GM23248 (cell line): ENCODE data around the gene SLC38A11. TPM values are rescaled to one million over a fixed set of nuclear protein-coding genes. Genes with fewer than 3 reads are reported as not detected.

Experiments used
- DNase-seq: peaks from one replicate; pipeline ENCODE4 v3.0.0-alpha.2; 2015
- H2AFZ ChIP-seq: fragments of 200-600 bp; sonication (generic); 2 replicates; pipeline ENCODE4 v1.6.1; 2016; ENCODE audit warnings: antibody characterized with exemption
- H3F3A ChIP-seq: fragments of 200-600 bp; sonication (generic); 2 replicates; pipeline ENCODE4 v1.6.1; 2016; ENCODE audit warnings: mild to moderate bottlenecking, antibody characterized with exemption, mixed run types; ENCODE audit not compliant: insufficient read depth
- H3K27ac ChIP-seq: fragments of 200-600 bp; sonication (generic); 2 replicates; pipeline ENCODE4 v1.5.1; 2016; ENCODE audit warnings: mild to moderate bottlenecking
- H3K27me3 ChIP-seq: fragments of 200-600 bp; sonication (generic); replicated peaks from 2 replicates; pipeline ENCODE4 v1.6.1; 2016; ENCODE audit warnings: mild to moderate bottlenecking; ENCODE audit not compliant: insufficient read depth
- H3K36me3 ChIP-seq: fragments of 200-600 bp; sonication (generic); 2 replicates; pipeline ENCODE4 v1.6.1; 2016; ENCODE audit warnings: low read depth, mild to moderate bottlenecking
- H3K4me1 ChIP-seq: fragments of 200-600 bp; sonication (generic); 2 replicates; pipeline ENCODE4 v1.6.1; 2016; ENCODE audit warnings: mild to moderate bottlenecking; ENCODE audit not compliant: insufficient read depth
- H3K4me2 ChIP-seq: fragments of 200-600 bp; sonication (generic); one replicate; pipeline ENCODE4 v1.6.1; 2016; ENCODE audit warnings: mild to moderate bottlenecking; ENCODE audit not compliant: unreplicated experiment
- H3K4me3 ChIP-seq: fragments of 200-600 bp; sonication (generic); 2 replicates; pipeline ENCODE4 v1.5.1; 2016; ENCODE audit warnings: mild to moderate bottlenecking
- H3K79me2 ChIP-seq: fragments of 200-600 bp; sonication (generic); 2 replicates; pipeline ENCODE4 v1.6.1; 2016; ENCODE audit warnings: mild to moderate bottlenecking; ENCODE audit not compliant: insufficient read depth
- H3K9ac ChIP-seq: fragments of 200-600 bp; sonication (generic); 2 replicates; pipeline ENCODE4 v1.6.1; 2016; ENCODE audit warnings: mild to moderate bottlenecking
- H3K9me2 ChIP-seq: fragments of 200-600 bp; sonication (generic); 2 replicates; pipeline ENCODE4 v1.6.1; 2016; ENCODE audit warnings: mixed run types, mild to moderate bottlenecking, moderate library complexity; ENCODE audit not compliant: insufficient read depth
- H3K9me3 ChIP-seq: fragments of 200-600 bp; sonication (generic); one replicate; pipeline ENCODE4 v1.6.1; 2017; ENCODE audit warnings: low read depth
- H4K20me1 ChIP-seq: fragments of 200-600 bp; sonication (generic); 2 replicates; pipeline ENCODE4 v1.6.0; 2016; ENCODE audit not compliant: insufficient read depth
- EZH2 ChIP-seq: fragments of 200-600 bp; sonication (generic); IDR thresholded peaks from 2 replicates; pipeline ENCODE4 v1.6.1; 2018; ENCODE audit warnings: antibody characterized with exemption, mild to moderate bottlenecking; ENCODE audit not compliant: insufficient read depth, poor library complexity, severe bottlenecking
- EZH2phosphoT487 ChIP-seq: fragments of 200-600 bp; sonication (generic); IDR thresholded peaks from 2 replicates; pipeline ENCODE4 v1.6.1; 2018; ENCODE audit warnings: antibody characterized with exemption, moderate library complexity, mild to moderate bottlenecking, low read depth; ENCODE audit not compliant: insufficient read depth
- WGBS, 2 experiments: methylation state at CpG; one replicate each; pipeline ENCODE4 v1.1.6; 2015 to 2017; ENCODE audit warnings: low lambda C conversion rate in 2 of 2, low coverage in 1 of 2; ENCODE audit errors: missing lambda C conversion rate in 2 of 2; 5-methylcytosine and 5-hydroxymethylcytosine counted together
- in situ Hi-C: fragments of 300-500 bp; cut with MboI; formaldehyde crosslinking; loops from 2 replicates; pipeline ENCODE4 v1.15.0; 2020
- polyA plus RNA-seq: library from polyadenylated mRNA; unstranded; fragments of >200 nt; fragmentation: Nextera tagmentation; extraction: Ambion mirVana; gene quantifications from 2 replicates; pipeline ENCODE4 v1.2.1, GENCODE V29; 2016
- total RNA-seq: library from RNA; depleted of rRNA; stranded (reverse); fragments of >200 nt; shearing (Covaris generic); gene quantifications from 2 replicates; pipeline ENCODE4 v1.2.3, GENCODE V29; 2014

SLC38A11 gene
- total and polyA plus RNA-seq, 2 experiments from 2014 or later = not detected

- Histone ChIP-seq H2AFZ (no peak overlapping the region), H3K4me2 (no peak overlapping the region), H3K27me3 (no peaks in the 10 kb centered on the region), H3K4me3 (no peak overlapping the region), H3K4me1 (no peaks in the 10 kb centered on the region), H3K36me3 (no peaks in the 10 kb centered on the region), H4K20me1 (no peaks in the 10 kb centered on the region), H3F3A (no peaks in the 10 kb centered on the region), H3K27ac (no peak overlapping the region), H3K79me2 (no peaks in the 10 kb centered on the region), H3K9ac (no peak overlapping the region), H3K9me2 (no peaks in the 10 kb centered on the region), H3K9me3 (no peaks in the 10 kb centered on the region)
- in situ Hi-C loops = no loop called here
- WGBS, 2 experiments = 51 to 58% methylated on average over 2 of the region's 2 CpGs
- no peak for TF ChIP-seq EZH2phosphoT487
- TF ChIP-seq EZH2 = no peak
- no peak for DNase-seq
These were observed 96.0 kb downstream of the SLC38A11 start for GRCh38 chr2:164859251-164859818.

GRCh38 chr2:164852086-164852485, 103.2 kb downstream of the SLC38A11 start:
- Histone ChIP-seq H4K20me1 (no peaks in the 10 kb centered on the region), H3K27me3 (no peaks in the 10 kb centered on the region), H3K4me3 (no peak overlapping the region), H3K9me2 (no peaks in the 10 kb centered on the region), H3F3A (no peaks in the 10 kb centered on the region), H3K9ac (no peak overlapping the region), H3K9me3 (no peaks in the 10 kb centered on the region), H3K36me3 (no peaks in the 10 kb centered on the region), H3K27ac (no peak overlapping the region), H2AFZ (no peak overlapping the region), H3K79me2 (no peaks in the 10 kb centered on the region), H3K4me2 (no peak overlapping the region), H3K4me1 (no peaks in the 10 kb centered on the region)
- in situ Hi-C loops = no loop called here
- 83 to 87% methylated on average over 4 of the region's 4 CpGs for WGBS, 2 experiments
- no peak for DNase-seq
- TF ChIP-seq EZH2phosphoT487 (no peak), EZH2 (no peak)

- Histone ChIP-seq H3K4me3 (no peak overlapping the region), H3K4me1 (no peaks in the 10 kb centered on the region), H3K9ac (no peak overlapping the region), H2AFZ (no peak overlapping the region), H3K79me2 (no peaks in the 10 kb centered on the region), H3F3A (no peaks in the 10 kb centered on the region), H3K36me3 (no peaks in the 10 kb centered on the region), H4K20me1 (no peaks in the 10 kb centered on the region), H3K9me3 (no peaks in the 10 kb centered on the region), H3K27me3 (no peaks in the 10 kb centered on the region), H3K27ac (no peak overlapping the region), H3K9me2 (no peaks in the 10 kb centered on the region), H3K4me2 (no peak overlapping the region)
- TF ChIP-seq EZH2phosphoT487 (no peak), EZH2 (no peak)
- WGBS, 2 experiments = 83 to 88% methylated on average over 4 of the region's 4 CpGs
- in situ Hi-C loops = no loop called here
- DNase-seq = no peak
These were observed 105.1 kb downstream of the SLC38A11 start for GRCh38 chr2:164850235-164850634.

GRCh38 chr2:164849506-164849905, 105.8 kb downstream of the SLC38A11 start:
- TF ChIP-seq EZH2 = no peak
- TF ChIP-seq EZH2phosphoT487 = no peak
- in situ Hi-C loops = no loop called here
- Histone ChIP-seq H3F3A (no peaks in the 10 kb centered on the region), H3K4me3 (no peak overlapping the region), H3K36me3 (no peaks in the 10 kb centered on the region), H2AFZ (no peak overlapping the region), H3K9me2 (no peaks in the 10 kb centered on the region), H3K79me2 (no peaks in the 10 kb centered on the region), H3K27me3 (no peaks in the 10 kb centered on the region), H3K27ac (no peak overlapping the region), H4K20me1 (no peaks in the 10 kb centered on the region), H3K9ac (no peak overlapping the region), H3K9me3 (no peaks in the 10 kb centered on the region), H3K4me1 (no peaks in the 10 kb centered on the region), H3K4me2 (no peak overlapping the region)
- WGBS, 2 experiments = 91 to 94% methylated on average over 1 of the region's 1 CpG
- no peak for DNase-seq
